GM19043 (cell line): ENCODE measurements around the gene RAPH1.
"Not testable (repeated sequence)": the region's sequence is repeated elsewhere in the genome, so short reads cannot be mapped to it uniquely, and the experiment has no call there.

ENCODE experiments used
- ATAC-seq: cut with Tn5 transposase; IDR thresholded peaks from one replicate; pipeline ENCODE4 v1.9.1; 2021; ENCODE audit warnings: low read depth; ENCODE audit not compliant: unreplicated experiment

The RAPH1 gene

DNA sequence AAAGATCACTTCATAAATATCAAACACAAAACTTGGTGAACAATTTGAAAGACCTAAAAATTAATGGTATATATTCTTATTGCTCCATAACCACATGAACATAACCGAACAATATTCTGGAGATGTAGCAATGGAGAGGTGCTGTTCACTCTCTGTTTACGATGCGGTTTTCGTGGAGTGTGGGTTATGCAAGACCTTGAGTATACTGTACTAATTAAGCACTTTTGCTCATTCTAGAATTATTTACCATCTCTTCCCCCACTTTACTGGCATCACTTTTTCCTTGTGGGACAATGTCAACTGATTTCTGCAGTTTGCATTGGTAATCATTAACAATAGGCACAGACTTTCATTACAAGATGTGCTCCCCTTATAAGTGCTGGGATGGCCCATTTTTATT, 97.6 kb downstream of the RAPH1 start:
- ATAC-seq = no peak

DNA sequence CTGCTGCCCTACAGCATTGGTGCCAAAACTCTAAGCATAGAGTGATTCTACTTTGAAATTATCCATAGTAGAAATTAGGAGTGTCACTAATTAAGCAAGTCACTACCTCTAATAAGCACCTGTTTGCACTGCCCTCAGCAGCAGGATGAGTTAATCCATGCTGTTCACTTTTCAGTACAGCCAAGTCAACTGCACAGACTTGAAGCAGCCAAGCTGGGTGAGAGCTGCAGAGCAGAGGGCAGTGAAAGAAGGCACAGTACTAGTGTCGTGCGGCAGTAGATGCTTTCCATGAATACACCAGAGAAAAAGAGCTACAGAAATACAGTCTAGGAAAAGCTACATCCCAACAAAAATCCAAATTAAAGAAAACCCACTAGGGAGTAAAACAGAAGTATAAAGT, 98.6 kb downstream of the RAPH1 start:
- no peak for ATAC-seq

DNA sequence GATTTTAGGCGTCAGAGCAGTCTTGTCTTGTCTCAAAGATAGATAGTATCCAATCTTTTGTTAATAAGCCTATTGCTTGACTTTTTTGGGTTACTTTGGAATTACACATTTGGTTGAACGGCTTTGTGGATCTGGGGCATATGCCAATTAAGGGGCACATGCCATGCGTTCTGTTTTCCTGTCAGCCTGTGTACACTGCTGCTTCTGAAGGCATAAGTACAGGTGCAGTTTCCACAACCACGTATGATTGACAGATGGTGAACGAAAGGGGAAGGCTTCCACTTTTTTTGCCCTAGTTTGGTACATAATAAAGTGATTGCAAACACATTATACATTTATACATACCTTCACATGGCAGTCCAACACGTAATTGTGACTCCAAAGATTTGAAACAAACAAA, 102.3 kb downstream of the RAPH1 start:
- no peak for ATAC-seq

DNA sequence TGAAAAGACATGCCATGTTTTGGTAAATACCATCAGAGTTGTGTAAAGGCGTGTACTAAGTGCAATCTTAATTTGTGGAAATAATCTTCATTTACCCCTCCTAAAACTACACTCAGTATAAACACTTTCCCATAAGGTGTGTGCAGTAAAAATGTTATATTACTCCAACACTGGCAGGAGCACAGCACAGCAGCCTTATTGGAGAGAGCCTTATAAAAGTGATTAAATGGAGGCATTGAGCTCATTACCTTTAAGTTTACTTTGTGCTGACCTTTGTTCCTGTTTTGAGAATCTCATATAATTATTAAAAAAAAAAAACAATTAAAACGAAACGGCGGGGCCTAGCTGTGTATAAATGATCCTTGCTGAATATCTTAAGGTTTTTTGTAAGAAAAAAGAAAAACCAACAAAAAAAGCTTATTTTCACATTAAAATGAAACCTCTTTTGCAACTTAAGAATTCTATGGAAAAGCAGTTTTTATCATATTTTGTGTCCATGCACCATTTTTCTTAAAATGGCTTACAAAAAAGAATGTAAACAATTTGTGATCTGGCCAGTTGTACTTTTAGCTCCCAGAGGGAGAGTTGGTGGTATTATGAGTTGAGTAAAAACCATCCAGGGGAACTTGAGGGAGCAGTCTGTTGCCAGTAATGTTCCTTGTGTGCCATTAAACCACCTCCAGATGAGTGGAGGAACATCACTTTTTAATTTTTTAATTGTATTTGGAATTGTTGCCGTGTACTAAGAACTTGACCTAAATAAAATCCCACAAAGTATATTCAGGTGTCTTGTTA, 103.5 kb downstream of the RAPH1 start:
- ATAC-seq = no peak

DNA sequence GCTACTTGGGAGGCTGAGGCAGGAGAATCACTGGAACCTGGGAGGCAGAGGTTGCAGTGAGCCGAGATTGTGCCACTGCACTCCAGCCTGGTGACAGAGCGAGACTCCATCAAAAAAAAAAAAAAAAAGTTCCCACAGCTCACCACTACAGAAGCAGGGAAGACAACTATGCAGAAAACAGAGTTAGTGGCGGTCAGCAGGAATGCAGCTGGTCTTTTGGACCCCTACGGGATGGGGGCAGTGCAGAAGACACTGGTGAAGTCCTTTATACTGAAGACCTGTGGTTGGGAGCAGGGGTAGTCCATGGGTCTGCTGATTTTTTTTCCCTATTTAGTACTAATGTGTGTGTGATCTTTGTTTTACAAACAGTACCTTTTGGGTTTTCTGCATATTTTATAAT, 105.5 kb downstream of the RAPH1 start:
- ATAC-seq = not testable (repeated sequence)

DNA sequence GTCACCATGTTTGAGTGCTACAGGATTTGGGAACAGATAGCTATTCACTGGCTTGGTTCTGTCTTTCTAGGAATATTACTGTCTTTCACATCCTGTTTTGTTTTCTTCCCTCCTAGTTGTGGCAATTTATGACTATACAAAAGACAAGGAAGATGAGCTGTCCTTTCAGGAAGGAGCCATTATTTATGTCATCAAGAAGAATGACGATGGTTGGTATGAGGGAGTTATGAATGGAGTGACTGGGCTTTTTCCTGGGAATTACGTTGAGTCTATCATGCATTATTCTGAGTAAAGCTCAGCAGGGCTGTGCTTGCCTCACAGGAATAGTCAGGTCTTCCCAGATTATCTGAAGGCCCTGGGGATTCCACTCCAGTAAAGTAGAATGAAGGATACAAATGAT, 108.0 kb downstream of the RAPH1 start:
- no peak for ATAC-seq

DNA sequence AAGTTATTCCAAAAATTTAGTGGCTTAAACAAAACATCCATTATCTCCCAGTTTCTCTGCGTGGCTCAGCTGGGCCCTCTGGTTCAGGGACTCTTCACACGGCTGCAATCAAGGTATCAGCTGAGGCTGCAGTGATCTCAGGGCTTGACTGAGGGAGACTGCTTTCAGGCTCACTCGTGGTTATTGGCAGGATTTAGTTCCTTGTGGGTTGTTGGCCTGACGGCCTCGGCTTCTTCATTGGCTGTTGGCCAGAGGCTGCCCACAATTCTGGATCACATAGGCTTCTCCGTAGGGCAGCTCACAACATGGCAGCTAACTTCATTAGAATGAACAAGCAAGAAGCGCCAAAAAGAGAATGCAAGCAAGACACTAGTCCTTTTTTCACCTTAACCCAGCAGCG, 116.8 kb downstream of the RAPH1 start:
- ATAC-seq = no peak

DNA sequence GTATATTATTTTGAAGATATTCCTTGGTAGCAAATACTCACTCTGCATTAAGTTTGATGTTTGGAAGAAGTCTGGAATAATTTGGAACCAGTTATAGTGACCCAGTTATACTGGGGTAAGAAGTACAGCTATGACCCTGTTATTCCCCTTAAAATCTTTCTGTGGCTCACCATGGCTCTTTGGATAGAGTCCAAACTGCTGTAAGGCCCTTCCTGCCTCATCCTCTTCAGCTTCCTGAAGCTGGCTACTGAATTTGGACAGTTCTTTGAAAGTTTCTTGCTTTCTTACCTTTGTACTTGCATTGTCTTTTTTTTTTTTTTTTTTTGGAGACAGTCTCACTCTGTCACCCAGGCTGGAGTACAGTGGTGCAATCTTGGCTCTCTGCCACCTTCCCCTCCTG, 121.3 kb downstream of the RAPH1 start:
- no peak for ATAC-seq

DNA sequence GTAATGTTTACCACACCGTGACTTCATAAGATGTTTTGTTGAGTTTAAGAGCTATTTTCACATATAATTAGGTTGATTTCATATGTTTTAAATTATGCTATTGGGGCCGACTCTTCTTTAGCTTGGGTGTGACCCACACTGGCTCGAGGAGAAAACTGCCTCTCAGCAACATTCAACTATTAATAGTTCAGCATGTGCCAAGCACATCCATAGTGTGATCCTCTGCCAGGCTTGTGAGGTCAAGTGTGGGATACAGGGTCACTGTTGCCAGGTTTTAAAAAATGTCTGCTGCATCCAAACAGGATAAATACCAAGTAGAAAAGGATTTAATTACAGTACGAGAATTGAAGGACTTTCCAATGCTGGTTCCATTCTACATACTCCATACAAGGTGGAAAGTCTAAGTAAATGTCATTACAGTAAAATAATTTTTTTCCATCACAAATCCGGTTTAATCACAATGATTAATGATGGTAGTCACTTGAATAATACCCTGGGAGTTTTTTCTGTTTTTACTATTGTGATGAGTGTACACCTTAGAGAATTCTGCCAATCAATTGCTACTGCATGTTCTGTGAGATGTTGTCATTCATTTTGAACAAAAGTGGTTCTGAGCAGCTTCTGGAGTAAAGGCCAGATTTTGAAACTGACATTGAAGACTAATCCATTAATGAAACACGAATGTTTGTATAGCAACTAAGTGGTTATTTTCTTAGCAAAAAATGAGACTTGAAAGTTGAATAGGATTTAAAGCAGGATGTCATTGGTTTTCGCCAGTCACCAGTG, 122.4 kb downstream of the RAPH1 start:
- peak; percentile 53 for ATAC-seq

DNA sequence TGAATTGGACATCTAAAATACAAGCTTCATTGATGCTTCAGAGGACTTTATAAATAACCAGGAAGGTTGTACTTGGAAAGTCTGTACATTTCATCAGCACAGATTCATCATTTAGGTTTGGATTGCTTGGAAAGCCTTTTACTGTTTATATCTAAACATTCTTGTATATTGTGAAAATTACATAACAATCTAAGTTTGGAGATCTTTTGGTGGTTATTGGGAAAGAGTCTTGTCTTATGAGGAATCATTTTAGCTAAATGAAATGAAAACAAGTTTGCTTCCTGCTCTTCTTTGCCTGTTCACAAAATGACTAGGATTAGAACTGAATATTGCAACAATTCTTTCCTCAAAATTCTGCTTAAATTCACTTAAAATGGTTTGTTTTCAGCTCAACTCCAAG, 127.6 kb downstream of the RAPH1 start:
- no peak for ATAC-seq

DNA sequence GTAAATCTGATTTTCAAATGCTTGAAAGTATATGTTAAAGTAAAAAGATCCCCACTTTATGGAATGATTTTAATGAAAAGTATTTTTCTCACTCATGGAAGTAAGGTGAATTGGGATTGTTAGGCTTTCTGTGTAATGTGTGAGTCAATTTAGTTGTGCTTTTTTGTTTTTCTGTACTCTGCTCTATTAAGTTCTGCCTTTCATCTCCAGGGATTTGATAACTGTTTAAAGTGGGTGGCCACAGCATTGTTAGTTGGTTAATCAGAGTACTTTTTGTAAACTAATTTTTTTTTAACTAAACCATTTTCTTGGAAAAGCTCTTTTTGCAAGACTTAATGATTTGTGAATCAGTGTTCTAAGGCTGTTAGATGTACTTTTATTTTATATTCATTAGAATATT, 130.1 kb downstream of the RAPH1 start:
- no peak for ATAC-seq

DNA sequence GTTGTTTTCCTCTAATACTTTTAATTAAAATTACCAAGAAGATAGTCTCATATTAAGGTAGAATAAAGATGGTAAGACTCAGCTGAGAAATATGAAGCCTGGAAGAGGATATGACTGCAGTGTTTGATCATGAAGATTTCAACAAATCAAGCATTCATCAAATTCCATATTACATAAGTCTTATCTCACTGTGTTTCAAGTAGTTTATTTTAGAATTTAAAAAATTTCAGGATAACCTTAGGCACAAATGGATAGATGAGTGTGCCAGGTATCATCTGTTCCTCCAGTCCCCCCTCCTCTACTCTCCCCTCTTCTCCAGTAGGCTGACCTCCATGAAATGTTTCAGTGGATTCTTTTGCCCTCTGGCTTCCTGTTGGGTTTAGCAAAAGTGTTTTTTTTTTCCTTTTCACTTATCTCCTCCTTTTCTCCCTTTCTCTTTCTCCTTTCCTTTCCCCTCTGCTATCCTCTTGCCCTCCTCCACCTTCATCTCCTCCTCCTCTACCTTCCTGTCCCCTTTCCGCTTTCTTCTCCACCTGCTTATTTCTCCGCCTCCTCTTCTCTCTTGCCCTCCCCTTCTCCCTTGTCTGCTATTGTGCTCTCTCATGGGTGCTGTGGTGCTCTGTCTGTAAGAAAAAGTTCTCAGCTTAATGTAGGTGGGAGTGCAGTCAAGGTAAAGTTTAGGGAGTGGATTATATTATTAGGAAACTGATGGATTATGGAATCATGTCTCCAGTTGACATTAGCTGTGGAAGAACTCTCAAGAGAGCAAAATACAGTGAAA, 134.1 kb downstream of the RAPH1 start:
- no peak for ATAC-seq

DNA sequence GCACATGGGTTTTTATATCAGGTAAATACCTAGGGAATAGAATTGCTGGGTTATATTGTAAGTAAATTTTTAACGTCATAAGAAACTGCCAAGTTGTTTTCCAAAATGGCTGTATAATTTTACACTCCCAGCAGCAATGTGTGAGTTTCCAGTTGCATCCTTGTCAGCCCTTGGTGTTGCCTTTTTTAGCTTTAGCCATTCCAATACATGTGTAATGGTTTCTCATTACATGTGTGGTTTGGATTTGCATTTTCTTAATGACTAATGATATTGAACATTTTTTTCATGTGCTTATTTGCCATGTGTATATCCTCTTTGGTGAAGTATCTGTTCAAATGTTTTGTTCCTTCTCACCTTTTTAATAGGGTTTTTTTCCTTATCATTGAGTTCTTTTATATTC, 136.1 kb downstream of the RAPH1 start:
- no peak for ATAC-seq

DNA sequence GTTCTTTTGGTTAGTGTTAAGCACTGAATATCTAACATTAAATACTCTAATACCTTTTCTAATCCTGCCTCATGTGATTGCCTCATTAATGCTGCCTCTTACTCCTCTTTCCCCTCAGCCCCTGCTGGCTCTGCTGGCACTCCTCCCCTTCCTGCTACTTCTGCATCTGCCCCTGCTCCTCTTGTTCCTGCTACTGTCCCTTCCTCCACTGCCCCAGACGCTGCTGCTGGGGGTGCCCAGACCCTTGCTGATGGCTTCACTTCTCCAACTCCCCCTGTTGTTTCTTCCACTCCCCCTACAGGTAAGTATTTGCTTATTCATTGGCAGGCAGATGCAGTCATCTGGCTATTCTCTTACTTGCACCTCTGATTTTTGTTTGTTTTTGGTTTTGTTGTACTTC, 138.4 kb downstream of the RAPH1 start:
- no peak for ATAC-seq

DNA sequence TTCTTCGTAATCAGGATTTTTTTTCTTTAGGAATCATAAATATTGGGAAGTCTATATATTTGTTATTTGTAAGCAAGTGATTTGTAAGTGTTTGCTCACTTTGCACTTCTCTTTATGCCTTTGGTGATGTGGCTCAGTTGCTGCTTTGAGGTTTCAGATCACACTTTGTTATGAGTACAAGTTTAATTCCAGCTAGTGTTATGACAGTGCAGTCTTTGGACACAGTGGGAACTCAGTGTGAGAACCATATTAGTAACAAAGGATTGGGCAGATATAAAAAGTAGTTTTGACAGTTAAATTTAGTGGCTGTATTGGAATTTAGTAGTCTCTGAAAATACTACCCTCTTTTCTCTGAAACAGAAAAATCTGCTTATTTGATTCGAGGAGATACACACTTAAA, 139.2 kb downstream of the RAPH1 start:
- no peak for ATAC-seq

DNA sequence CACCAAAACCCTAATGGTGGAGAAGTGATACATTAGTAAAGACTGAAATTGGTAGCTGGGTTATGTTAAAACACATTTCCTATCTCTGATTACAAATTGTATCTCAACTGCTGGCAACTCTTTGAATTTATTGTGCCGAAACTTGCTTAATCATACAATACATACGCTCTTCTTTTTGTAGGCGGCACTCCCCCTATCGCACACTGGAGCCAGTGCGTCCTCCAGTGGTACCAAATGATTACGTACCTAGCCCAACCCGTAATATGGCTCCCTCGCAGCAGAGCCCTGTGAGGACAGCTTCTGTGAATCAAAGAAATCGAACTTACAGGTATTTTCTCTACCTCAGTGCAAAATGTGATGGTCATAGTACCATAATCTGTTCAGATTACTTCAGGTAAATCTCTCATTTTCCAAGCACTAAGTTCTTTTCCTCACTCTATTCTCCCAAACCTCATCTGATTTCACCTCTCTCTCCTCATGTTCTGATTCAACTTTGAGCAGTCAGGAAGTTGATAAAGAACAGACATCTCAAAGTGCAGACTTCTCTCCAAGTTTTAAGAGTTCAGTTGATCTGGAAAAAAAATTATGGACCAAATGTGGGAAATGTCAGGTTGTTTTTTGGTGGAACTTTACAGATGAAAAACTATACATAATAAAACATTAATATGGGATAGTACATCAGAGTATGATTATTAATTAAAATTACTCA, 140.4 kb downstream of the RAPH1 start:
- ATAC-seq = no peak

DNA sequence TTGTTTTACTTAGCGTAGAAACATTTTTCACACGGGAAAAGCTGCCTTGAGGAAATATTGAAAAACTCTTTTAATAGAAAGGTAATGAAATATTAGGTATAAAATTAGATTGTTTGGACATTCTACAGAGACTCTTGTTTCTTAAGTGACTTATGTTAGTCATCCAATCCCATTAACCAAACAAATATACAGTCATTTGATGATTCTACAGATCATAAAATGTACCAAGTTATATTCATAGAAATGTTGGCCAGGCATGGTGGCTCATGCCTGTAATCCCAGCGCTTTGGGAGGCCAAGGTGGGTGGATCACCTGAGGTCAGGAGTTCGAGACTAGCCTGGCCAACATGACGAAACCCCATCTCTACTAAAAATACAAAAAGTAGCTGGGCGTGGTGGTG, 146.9 kb downstream of the RAPH1 start:
- not testable (repeated sequence) for ATAC-seq

DNA sequence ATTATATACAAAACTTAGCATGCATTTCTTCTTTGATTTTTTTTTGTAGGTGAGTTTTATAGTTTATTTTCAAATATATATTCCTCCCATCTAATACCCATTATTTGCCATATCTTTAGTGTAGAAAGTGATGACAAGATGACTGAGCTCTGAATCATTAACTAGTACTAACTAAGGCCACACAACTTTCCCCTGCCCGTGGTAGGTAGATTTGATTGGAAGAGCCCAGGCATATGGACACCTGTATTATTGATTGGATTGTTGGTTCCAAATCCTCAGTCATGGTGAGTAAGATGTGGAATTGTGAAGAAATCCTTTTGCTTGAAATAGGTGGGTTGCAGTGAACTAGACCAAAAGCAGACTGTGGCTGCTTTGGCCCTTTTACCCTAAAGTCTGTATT, 152.1 kb downstream of the RAPH1 start:
- no peak for ATAC-seq

DNA sequence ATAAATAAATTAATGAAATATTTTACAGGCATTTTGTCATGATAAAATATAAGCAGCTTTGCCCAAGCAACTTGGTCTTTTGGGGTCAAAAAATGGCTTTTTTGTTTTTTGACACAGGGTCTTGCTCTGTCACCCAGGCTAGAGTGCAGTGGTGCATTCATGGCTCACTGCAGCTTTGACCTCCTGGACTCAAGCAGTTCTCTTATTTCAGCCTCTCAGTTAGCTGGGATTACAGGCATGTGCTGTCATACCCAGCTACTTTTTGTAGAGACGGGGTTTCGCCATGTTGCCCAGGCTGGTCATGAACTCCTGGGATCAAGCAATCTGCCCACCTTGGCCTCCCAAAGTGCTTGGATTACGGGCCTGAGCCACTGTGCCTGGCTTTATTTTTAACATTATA, 155.9 kb downstream of the RAPH1 start:
- ATAC-seq = no peak

DNA sequence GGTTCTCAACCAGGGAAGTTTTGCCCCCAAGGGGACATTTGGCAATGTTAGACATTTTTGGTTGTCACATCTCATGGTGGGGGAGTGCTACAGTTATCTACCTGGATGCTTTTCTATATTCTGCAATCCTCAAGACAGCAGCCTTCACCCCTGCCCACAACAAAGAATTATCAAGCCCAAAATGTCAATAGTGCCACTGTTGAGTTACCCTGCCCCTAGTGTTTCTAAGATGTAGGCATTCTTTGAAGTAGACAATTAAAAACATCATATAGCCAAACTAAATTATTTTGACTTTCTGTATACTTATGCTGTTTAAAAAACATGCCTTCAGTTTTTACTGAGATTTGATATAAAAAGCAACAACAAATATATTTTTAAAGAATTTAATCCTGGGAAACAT, 158.9 kb downstream of the RAPH1 start:
- ATAC-seq = no peak

DNA sequence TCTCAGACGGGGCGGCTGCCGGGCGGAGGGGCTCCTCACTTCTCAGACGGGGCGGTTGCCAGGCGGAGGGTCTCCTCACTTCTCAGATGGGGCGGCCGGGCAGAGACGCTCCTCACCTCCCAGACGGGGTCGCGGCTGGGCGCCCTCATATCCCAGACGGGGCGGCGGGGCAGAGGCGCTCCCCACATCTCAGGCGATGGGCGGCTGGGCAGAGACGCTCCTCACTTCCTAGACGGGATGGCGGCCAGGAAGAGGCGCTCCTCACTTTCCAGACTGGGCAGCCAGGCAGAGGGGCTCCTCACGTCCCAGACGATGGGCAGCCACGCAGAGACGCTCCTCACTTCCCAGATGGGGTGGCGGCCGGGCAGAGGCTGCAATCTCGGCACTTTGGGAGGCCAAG, 162.4 kb downstream of the RAPH1 start:
- ATAC-seq = not testable (repeated sequence)
